ENCODE data around the gene TIMD4.

Gene TIMD4

GRCh38 chr5:156906807-156907206 lies 56.2 kb downstream of the TIMD4 start:
- H3K79me2 ChIP-seq (ENCODE audit: control insufficient read depth, insufficient read depth, low read length, unreplicated experiment): no peaks in the 10 kb centered on the region
- H2AFZ ChIP-seq (ENCODE audit: low read length, unreplicated experiment): no peak overlapping the region
- H3K36me3 ChIP-seq (ENCODE audit: insufficient read depth, low read length): no peaks in the 10 kb centered on the region
- no peak overlapping the region for H3K27ac ChIP-seq (ENCODE audit: low read depth, low read length)
- H3K4me1 ChIP-seq (ENCODE audit: control insufficient read depth, insufficient read depth, low read length, unreplicated experiment): no peaks in the 10 kb centered on the region
- H3K4me3 ChIP-seq (ENCODE audit: low read depth, low read length): no peak overlapping the region
- H3K27me3 ChIP-seq (ENCODE audit: insufficient read depth, low read length): no peaks in the 10 kb centered on the region

- no peaks in the 10 kb centered on the region for H3K27me3 ChIP-seq (ENCODE audit: insufficient read depth, low read length)
- no peaks in the 10 kb centered on the region for H3K4me1 ChIP-seq (ENCODE audit: control insufficient read depth, insufficient read depth, low read length, unreplicated experiment)
- no peaks in the 10 kb centered on the region for H3K79me2 ChIP-seq (ENCODE audit: control insufficient read depth, insufficient read depth, low read length, unreplicated experiment)
- H2AFZ ChIP-seq (ENCODE audit: low read length, unreplicated experiment): no peak overlapping the region
- H3K4me3 ChIP-seq (ENCODE audit: low read depth, low read length): no peak overlapping the region
- no peak overlapping the region for H3K27ac ChIP-seq (ENCODE audit: low read depth, low read length)
- H3K36me3 ChIP-seq (ENCODE audit: insufficient read depth, low read length): no peaks in the 10 kb centered on the region
Measured at GRCh38 chr5:156896546-156896945, 66.5 kb downstream of the TIMD4 start.

DNA sequence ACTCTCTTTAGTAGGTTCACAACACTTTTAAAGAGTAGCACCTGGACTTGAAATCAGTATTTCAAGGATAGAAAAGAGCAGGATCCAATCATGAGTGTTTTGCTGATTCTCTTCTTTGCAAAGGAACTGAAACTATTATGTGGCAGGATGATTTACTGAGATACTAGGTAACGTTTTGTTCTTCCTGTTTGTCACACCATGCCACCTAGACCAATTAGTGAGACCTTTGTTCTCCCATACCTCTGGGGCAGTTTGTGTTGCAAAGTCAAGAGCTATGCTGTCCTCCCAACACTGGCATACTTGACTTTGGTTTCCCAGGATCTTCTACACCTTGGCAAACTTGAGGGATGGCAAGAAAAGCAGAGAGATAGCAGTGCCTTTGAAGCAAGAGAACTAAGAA lies 69.5 kb downstream of the TIMD4 start:
- Histone ChIP-seq H3K27me3 (ENCODE audit: insufficient read depth, low read length) (no peaks in the 10 kb centered on the region), H3K36me3 (ENCODE audit: insufficient read depth, low read length) (no peaks in the 10 kb centered on the region), H3K4me1 (ENCODE audit: control insufficient read depth, insufficient read depth, low read length, unreplicated experiment) (no peaks in the 10 kb centered on the region), H3K4me3 (ENCODE audit: low read depth, low read length) (no peak overlapping the region), H3K27ac (ENCODE audit: low read depth, low read length) (no peak overlapping the region), H3K79me2 (ENCODE audit: control insufficient read depth, insufficient read depth, low read length, unreplicated experiment) (no peaks in the 10 kb centered on the region), H2AFZ (ENCODE audit: low read length, unreplicated experiment) (no peak overlapping the region)

DNA sequence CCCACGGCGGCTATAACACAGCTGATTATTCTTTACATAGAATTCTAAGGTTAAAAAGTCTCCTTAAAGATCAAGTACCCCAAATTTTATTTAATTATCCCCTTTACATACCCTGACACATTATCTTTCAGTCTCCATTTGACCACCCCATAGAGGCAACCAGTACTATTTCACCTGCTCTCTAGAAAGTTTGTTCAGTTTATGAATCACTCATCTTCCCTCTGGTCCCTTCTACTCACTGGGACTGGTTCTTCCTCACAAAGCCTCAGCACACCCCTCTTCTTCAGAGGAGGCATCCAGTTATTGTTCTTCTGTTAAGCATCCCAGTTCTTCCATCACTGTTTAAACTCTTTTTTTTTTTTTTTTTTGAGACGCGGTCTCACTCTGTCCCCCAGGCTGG lies 70.2 kb downstream of the TIMD4 start:
- no peak overlapping the region for H3K27ac ChIP-seq (ENCODE audit: low read depth, low read length)
- no peaks in the 10 kb centered on the region for H3K27me3 ChIP-seq (ENCODE audit: insufficient read depth, low read length)
- H2AFZ ChIP-seq (ENCODE audit: low read length, unreplicated experiment): no peak overlapping the region
- no peaks in the 10 kb centered on the region for H3K4me1 ChIP-seq (ENCODE audit: control insufficient read depth, insufficient read depth, low read length, unreplicated experiment)
- H3K4me3 ChIP-seq (ENCODE audit: low read depth, low read length): no peak overlapping the region
- no peaks in the 10 kb centered on the region for H3K36me3 ChIP-seq (ENCODE audit: insufficient read depth, low read length)
- H3K79me2 ChIP-seq (ENCODE audit: control insufficient read depth, insufficient read depth, low read length, unreplicated experiment): no peaks in the 10 kb centered on the region

- no peak overlapping the region for H2AFZ ChIP-seq (ENCODE audit: low read length, unreplicated experiment)
Measured at GRCh38 chr5:156892223-156892622, 70.8 kb downstream of the TIMD4 start.

GRCh38 chr5:156888520-156888919 lies 74.5 kb downstream of the TIMD4 start:
- Histone ChIP-seq H3K36me3 (ENCODE audit: insufficient read depth, low read length) (no peaks in the 10 kb centered on the region), H3K79me2 (ENCODE audit: control insufficient read depth, insufficient read depth, low read length, unreplicated experiment) (no peaks in the 10 kb centered on the region), H3K4me1 (ENCODE audit: control insufficient read depth, insufficient read depth, low read length, unreplicated experiment) (no peaks in the 10 kb centered on the region), H3K4me3 (ENCODE audit: low read depth, low read length) (no peak overlapping the region), H2AFZ (ENCODE audit: low read length, unreplicated experiment) (no peak overlapping the region), H3K27ac (ENCODE audit: low read depth, low read length) (no peak overlapping the region), H3K27me3 (ENCODE audit: insufficient read depth, low read length) (no peaks in the 10 kb centered on the region)

More at GRCh38 chr5:156892223-156892622, 70.8 kb downstream of the TIMD4 start:
- no peak overlapping the region for H3K27ac ChIP-seq (ENCODE audit: low read depth, low read length)
- H3K4me3 ChIP-seq (ENCODE audit: low read depth, low read length): no peak overlapping the region
- H3K27me3 ChIP-seq (ENCODE audit: insufficient read depth, low read length): no peaks in the 10 kb centered on the region
- no peaks in the 10 kb centered on the region for H3K4me1 ChIP-seq (ENCODE audit: control insufficient read depth, insufficient read depth, low read length, unreplicated experiment)
- no peaks in the 10 kb centered on the region for H3K36me3 ChIP-seq (ENCODE audit: insufficient read depth, low read length)
- no peaks in the 10 kb centered on the region for H3K79me2 ChIP-seq (ENCODE audit: control insufficient read depth, insufficient read depth, low read length, unreplicated experiment)

GRCh38 chr5:156883316-156883875 lies 79.6 kb downstream of the TIMD4 start:
- Histone ChIP-seq H3K27ac (ENCODE audit: low read depth, low read length) (no peak overlapping the region), H3K79me2 (ENCODE audit: control insufficient read depth, insufficient read depth, low read length, unreplicated experiment) (no peaks in the 10 kb centered on the region), H3K4me1 (ENCODE audit: control insufficient read depth, insufficient read depth, low read length, unreplicated experiment) (no peaks in the 10 kb centered on the region), H3K36me3 (ENCODE audit: insufficient read depth, low read length) (no peaks in the 10 kb centered on the region), H2AFZ (ENCODE audit: low read length, unreplicated experiment) (no peak overlapping the region), H3K27me3 (ENCODE audit: insufficient read depth, low read length) (no peaks in the 10 kb centered on the region), H3K4me3 (ENCODE audit: low read depth, low read length) (no peak overlapping the region)

DNA sequence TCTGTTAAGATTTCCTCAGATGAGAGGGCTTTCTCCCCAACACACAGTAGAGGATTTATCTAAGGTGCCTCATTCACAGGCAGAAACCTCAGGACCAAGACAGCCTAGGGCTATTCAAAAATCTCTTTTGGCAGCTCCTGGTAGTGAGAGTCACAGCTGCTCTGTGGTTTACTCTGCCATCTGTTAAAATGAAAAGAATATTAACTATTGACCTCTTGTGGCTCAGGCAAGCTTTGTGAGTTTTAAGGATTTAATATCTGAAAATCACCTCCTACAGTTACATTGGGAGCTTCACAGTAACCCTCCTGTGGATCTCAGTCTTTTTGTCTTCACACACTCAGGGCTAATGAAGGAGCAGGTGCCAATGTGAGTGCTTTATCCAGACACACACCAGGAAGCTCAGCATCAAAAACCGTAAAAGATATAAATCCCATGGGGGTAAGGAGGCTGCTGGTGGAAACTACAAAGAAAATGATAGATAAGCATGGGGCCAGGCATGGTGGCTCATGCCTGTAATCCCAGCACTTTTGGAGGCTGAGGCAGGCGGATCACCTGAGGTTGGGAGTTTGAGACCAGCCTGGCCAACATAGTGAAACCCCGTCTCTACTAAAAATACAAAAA lies 83.3 kb downstream of the TIMD4 start:
- H3K4me1 ChIP-seq (ENCODE audit: control insufficient read depth, insufficient read depth, low read length, unreplicated experiment): no peaks in the 10 kb centered on the region
- no peak overlapping the region for H3K4me3 ChIP-seq (ENCODE audit: low read depth, low read length)
- no peak overlapping the region for H3K27ac ChIP-seq (ENCODE audit: low read depth, low read length)
- no peak overlapping the region for H2AFZ ChIP-seq (ENCODE audit: low read length, unreplicated experiment)
- no peaks in the 10 kb centered on the region for H3K36me3 ChIP-seq (ENCODE audit: insufficient read depth, low read length)
- H3K27me3 ChIP-seq (ENCODE audit: insufficient read depth, low read length): no peaks in the 10 kb centered on the region
- H3K79me2 ChIP-seq (ENCODE audit: control insufficient read depth, insufficient read depth, low read length, unreplicated experiment): no peaks in the 10 kb centered on the region

DNA sequence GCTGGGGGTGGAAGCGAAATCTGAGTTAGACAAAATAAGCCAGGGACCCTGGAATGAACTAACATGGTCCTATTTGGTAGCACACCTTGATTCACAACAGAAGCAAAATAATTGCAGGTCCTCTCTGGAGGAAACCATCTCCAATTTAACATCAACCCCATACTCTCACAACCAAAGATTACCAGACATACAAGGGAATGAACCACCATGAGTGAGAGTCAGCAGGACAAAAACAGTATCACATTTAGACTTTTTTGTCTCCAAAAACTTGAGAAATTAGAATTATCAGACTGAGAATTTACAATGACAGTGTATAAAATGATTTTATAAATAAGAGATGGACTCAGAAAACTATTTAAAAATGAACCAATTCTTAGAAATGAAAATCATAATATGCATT lies 91.8 kb downstream of the TIMD4 start:
- no peaks in the 10 kb centered on the region for H3K27me3 ChIP-seq (ENCODE audit: insufficient read depth, low read length)
- no peaks in the 10 kb centered on the region for H3K4me1 ChIP-seq (ENCODE audit: control insufficient read depth, insufficient read depth, low read length, unreplicated experiment)
- no peaks in the 10 kb centered on the region for H3K79me2 ChIP-seq (ENCODE audit: control insufficient read depth, insufficient read depth, low read length, unreplicated experiment)
- H3K36me3 ChIP-seq (ENCODE audit: insufficient read depth, low read length): no peaks in the 10 kb centered on the region
- H3K4me3 ChIP-seq (ENCODE audit: low read depth, low read length): no peak overlapping the region
- no peak overlapping the region for H3K27ac ChIP-seq (ENCODE audit: low read depth, low read length)
- no peak overlapping the region for H2AFZ ChIP-seq (ENCODE audit: low read length, unreplicated experiment)

DNA sequence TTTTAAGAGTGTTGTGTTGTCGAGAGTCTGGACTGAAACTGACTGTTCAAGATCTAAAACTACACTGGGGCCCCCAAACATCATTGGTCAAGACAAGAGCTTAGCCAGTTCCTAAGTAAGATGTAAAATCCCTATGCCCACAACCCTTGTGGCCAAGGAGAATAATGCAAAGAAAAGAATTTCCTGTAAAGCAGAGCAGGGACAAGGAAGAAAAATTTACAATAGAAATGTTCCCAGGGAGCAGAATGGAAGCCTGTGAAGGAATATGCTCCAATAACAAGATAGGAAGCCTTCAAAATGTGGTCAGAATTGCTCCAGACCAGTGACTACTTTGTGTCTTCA lies 92.6 kb downstream of the TIMD4 start:
- Histone ChIP-seq H3K27me3 (ENCODE audit: insufficient read depth, low read length) (no peaks in the 10 kb centered on the region), H3K4me1 (ENCODE audit: control insufficient read depth, insufficient read depth, low read length, unreplicated experiment) (no peaks in the 10 kb centered on the region), H3K36me3 (ENCODE audit: insufficient read depth, low read length) (no peaks in the 10 kb centered on the region), H3K4me3 (ENCODE audit: low read depth, low read length) (no peak overlapping the region), H3K79me2 (ENCODE audit: control insufficient read depth, insufficient read depth, low read length, unreplicated experiment) (no peaks in the 10 kb centered on the region), H2AFZ (ENCODE audit: low read length, unreplicated experiment) (no peak overlapping the region), H3K27ac (ENCODE audit: low read depth, low read length) (no peak overlapping the region)
